ENCODE results near the gene CDH22. TPM values are rescaled to one million over a fixed set of nuclear protein-coding genes. Genes with fewer than 3 reads are reported as not detected.

Gene CDH22
- total RNA-seq, 1 donor from 2014 or later: 0.13 TPM

- peaks cover 9% of the 10 kb centered on the region for H3K27me3 Mint-ChIP-seq (ENCODE audit: insufficient read depth, low read depth)
- Histone ChIP-seq H3K27ac (peak overlapping the region; percentile 86), H3K79me2 (ENCODE audit: low read depth) (no peaks in the 10 kb centered on the region), H3K9me3 (ENCODE audit: low read depth) (no peaks in the 10 kb centered on the region), H3K4me1 (peaks cover 54% of the 10 kb centered on the region), H4K20me1 (ENCODE audit: low read depth) (no peaks in the 10 kb centered on the region), H3K4me2 (peak overlapping the region; percentile 28), H3F3A (ENCODE audit: low read depth) (peaks cover 48% of the 10 kb centered on the region), H3K9ac (no peak overlapping the region), H3K36me3 (no peaks in the 10 kb centered on the region), H2AFZ (replicated peaks) (no peak overlapping the region), H3K4me3 (no peak overlapping the region), H3K27me3 (no peaks in the 10 kb centered on the region)
- no peaks in the 10 kb centered on the region for H3K9me3 Mint-ChIP-seq
- no peaks in the 10 kb centered on the region for H3K36me3 Mint-ChIP-seq
- no peak for TF ChIP-seq EZH2 (IDR thresholded peaks at IDR 0.05)
- TF ChIP-seq EZH2phosphoT487 (IDR thresholded peaks at IDR 0.05): no peak
- peak overlapping the region; percentile 25 for H3K4me3 Mint-ChIP-seq
- peaks cover 68% of the 10 kb centered on the region for H3K4me1 Mint-ChIP-seq
- no peak for DNase-seq (ENCODE audit: low spot score)
- H3K27ac Mint-ChIP-seq: peak overlapping the region; percentile 93
Measured at GRCh38 chr20:46219920-46220319, 88.4 kb downstream of the CDH22 start.

- H3K27me3 Mint-ChIP-seq (ENCODE audit: insufficient read depth, low read depth): peaks cover 7% of the 10 kb centered on the region
- TF ChIP-seq CTCF (IDR thresholded peaks at IDR 0.05) (no peak), EZH2phosphoT487 (IDR thresholded peaks at IDR 0.05) (no peak), EZH2 (IDR thresholded peaks at IDR 0.05) (no peak)
- peaks cover 72% of the 10 kb centered on the region for H3K4me1 Mint-ChIP-seq
- no peaks in the 10 kb centered on the region for H3K9me3 Mint-ChIP-seq
- Histone ChIP-seq H3F3A (ENCODE audit: low read depth) (peaks cover 53% of the 10 kb centered on the region), H3K9me3 (ENCODE audit: low read depth) (no peaks in the 10 kb centered on the region), H3K27ac (no peak overlapping the region), H3K36me3 (no peaks in the 10 kb centered on the region), H3K9ac (no peak overlapping the region), H4K20me1 (ENCODE audit: low read depth) (no peaks in the 10 kb centered on the region), H3K4me2 (no peak overlapping the region), H3K4me1 (peaks cover 59% of the 10 kb centered on the region), H3K27me3 (no peaks in the 10 kb centered on the region), H2AFZ (replicated peaks) (no peak overlapping the region), H3K79me2 (ENCODE audit: low read depth) (no peaks in the 10 kb centered on the region), H3K4me3 (no peak overlapping the region)
- H3K27ac Mint-ChIP-seq: no peak overlapping the region
- H3K4me3 Mint-ChIP-seq: no peak overlapping the region
- no peaks in the 10 kb centered on the region for H3K36me3 Mint-ChIP-seq
- DNase-seq (ENCODE audit: low spot score): no peak
Measured at GRCh38 chr20:46219190-46219589, 89.1 kb downstream of the CDH22 start.

DNA sequence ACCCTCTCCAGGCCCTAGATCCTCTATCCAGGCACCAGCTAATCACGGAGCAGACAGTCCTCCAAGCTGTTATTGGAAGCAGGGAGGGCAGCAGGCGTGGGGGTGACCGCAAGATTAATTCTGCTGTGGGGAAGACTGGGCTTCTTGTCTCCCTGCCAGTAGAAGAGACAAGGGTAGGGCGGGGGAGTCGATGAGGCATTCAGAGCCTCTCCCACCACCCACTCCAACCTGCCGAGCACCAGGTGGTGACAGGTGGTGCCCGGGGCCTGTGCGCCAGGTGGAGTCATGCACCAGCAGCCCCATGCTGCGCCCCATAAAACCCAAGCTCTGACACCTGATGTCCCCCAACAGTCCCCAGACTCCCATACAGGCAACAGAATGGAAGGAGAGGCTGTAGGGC, 89.6 kb downstream of the CDH22 start:
- H3F3A ChIP-seq (ENCODE audit: low read depth): peaks cover 53% of the 10 kb centered on the region
- TF ChIP-seq EZH2 (IDR thresholded peaks at IDR 0.05): no peak
- no peak for TF ChIP-seq CTCF (IDR thresholded peaks at IDR 0.05)
- TF ChIP-seq EZH2phosphoT487 (IDR thresholded peaks at IDR 0.05): no peak
- Mint-ChIP-seq H3K4me3 (no peak overlapping the region), H3K27me3 (ENCODE audit: insufficient read depth, low read depth) (peaks cover 8% of the 10 kb centered on the region), H3K4me1 (peaks cover 71% of the 10 kb centered on the region), H3K36me3 (no peaks in the 10 kb centered on the region), H3K9me3 (no peaks in the 10 kb centered on the region), H3K27ac (peak overlapping the region; percentile 90)
- H3K4me1 ChIP-seq: peaks cover 59% of the 10 kb centered on the region
- no peaks in the 10 kb centered on the region for H3K36me3 ChIP-seq
- no peaks in the 10 kb centered on the region for H3K79me2 ChIP-seq (ENCODE audit: low read depth)
- H3K27me3 ChIP-seq: no peaks in the 10 kb centered on the region
- H3K9me3 ChIP-seq (ENCODE audit: low read depth): no peaks in the 10 kb centered on the region
- no peak overlapping the region for H3K27ac ChIP-seq
- no peaks in the 10 kb centered on the region for H4K20me1 ChIP-seq (ENCODE audit: low read depth)
- no peak overlapping the region for H3K9ac ChIP-seq
- H2AFZ ChIP-seq (replicated peaks): no peak overlapping the region
- no peak for DNase-seq (ENCODE audit: low spot score)
- H3K4me3 ChIP-seq: no peak overlapping the region
- H3K4me2 ChIP-seq: no peak overlapping the region

DNA sequence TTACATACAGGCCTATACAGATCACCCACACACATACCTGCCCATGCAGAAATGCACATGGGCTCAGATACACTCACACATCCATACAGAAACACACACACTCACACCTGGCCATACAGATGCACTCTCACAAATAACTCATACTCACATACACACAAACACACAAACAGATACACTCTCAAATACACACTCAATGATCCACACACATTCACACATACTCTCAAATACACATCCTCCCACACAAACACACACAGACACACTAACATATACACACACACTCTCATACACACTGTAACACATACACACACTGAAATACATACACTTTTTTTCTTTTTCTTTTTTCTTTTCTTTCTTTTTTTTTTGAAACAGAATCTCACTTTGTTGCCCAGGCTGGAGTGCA, 90.7 kb downstream of the CDH22 start:
- DNase-seq (ENCODE audit: low spot score): no peak
- H3K27me3 ChIP-seq: no peaks in the 10 kb centered on the region
- Mint-ChIP-seq H3K4me3 (no peak overlapping the region), H3K9me3 (no peaks in the 10 kb centered on the region), H3K4me1 (peaks cover 63% of the 10 kb centered on the region), H3K27ac (no peak overlapping the region), H3K27me3 (ENCODE audit: insufficient read depth, low read depth) (peaks cover 11% of the 10 kb centered on the region), H3K36me3 (no peaks in the 10 kb centered on the region)
- H4K20me1 ChIP-seq (ENCODE audit: low read depth): no peaks in the 10 kb centered on the region
- H3K9ac ChIP-seq: no peak overlapping the region
- peaks cover 50% of the 10 kb centered on the region for H3K4me1 ChIP-seq
- H3K4me3 ChIP-seq: no peak overlapping the region
- H3K4me2 ChIP-seq: no peak overlapping the region
- peaks cover 53% of the 10 kb centered on the region for H3F3A ChIP-seq (ENCODE audit: low read depth)
- no peak overlapping the region for H2AFZ ChIP-seq (replicated peaks)
- H3K79me2 ChIP-seq (ENCODE audit: low read depth): no peaks in the 10 kb centered on the region
- H3K9me3 ChIP-seq (ENCODE audit: low read depth): no peaks in the 10 kb centered on the region
- no peak overlapping the region for H3K27ac ChIP-seq
- H3K36me3 ChIP-seq: no peaks in the 10 kb centered on the region
- TF ChIP-seq EZH2phosphoT487 (IDR thresholded peaks at IDR 0.05): no peak
- TF ChIP-seq EZH2 (IDR thresholded peaks at IDR 0.05): no peak
- no peak for TF ChIP-seq CTCF (IDR thresholded peaks at IDR 0.05)
